GM21390 (cell line): Measurements from ENCODE around the gene PLEKHA6.

Experiments used
- ATAC-seq: cut with Tn5 transposase; IDR thresholded peaks from one replicate; pipeline ENCODE4 v1.9.1; 2021; ENCODE audit not compliant: unreplicated experiment

Gene PLEKHA6

DNA sequence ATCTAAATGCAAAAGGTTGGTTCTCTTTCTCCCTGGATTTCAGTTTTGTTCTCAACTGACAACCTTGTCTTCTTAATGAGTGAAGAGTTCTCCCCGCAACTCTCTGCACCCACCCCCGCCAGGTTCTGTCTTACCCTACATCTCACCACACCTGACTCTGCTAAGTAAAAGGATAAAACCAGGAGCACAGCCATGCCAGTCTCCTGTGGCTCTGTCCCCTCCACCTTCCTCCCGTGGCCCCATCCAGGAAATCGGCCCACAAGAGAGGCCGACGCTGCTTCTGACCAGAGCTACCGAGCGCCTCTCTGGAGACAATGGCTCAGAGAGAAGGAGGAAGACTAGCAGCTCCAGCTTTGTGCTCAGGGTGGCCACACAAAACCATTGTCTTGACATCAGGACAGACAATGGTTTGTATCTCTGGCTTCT lies 72.2 kb downstream of the PLEKHA6 start:
- no peak for ATAC-seq

DNA sequence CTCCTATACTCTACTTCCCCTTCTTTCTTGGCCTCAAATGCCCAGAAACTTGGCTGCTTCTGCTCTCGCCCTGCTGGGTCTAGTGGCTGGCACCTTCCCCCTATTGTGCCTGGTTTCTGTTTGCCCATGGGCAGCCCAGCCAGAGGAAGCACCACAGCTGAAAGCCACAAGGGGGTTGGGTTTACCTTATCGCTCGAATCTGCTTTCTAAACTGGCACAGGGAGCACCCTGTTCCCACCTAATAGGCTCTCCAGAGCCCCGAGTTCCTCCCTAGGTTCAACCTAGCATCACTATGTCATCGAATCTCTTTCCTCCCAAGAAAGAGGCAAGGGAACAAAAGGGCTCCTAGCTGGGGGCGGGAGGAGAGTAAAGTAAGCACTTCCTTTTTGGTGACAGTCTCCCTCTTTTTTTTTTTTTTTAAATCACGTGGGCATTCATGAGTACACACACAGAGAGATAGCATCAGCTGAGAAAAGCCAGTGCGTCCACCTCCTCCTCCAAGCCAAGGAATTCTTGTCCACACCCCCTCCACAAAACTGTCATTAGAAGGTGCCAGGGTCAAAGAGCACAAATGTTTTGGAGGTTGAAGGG lies 72.8 kb downstream of the PLEKHA6 start:
- ATAC-seq = no peak

GRCh38 chr1:204286315-204286714 lies 73.4 kb downstream of the PLEKHA6 start:
- no peak for ATAC-seq

DNA sequence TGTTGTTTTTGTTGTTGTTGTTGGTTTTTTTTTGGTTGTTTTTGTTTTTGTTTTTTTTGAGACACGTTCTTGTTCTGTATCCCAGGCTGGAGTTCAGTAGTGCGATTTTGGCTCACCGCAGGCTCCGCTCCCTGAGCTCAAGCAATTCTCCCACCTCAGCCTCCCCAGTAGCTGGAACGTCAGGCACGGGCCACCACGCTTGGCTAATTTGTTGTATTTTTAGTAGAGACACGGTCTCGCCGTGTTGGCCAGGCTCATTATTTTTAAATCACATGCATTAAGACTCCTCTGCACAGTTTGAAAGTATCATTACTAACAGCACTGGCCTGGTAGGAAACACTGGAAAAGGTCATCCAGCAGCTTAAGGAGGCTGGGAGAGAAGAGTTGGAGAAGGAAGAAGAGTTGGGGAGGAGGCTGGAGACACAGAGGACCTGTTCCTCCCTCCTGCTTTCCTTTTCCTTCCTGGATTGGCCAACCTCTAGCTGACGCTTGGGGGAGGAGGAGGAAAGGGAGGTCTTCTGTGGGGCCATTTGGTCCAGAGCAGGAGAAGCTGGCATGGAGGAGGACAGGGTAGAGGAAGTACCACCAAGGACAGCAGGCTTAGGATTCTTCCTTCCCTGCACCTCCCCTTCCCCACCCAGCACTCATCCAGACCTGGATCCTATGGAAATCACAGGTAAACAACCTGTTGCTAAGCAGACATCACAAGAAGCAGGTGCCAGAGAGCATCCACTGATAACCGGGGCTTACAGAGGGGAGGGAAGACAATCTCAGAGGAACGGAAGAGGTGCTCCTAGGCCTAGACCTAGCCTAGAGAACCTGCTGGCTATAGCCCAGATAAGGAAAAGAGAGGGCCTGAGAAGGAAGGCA lies 74.1 kb downstream of the PLEKHA6 start:
- no peak for ATAC-seq

DNA sequence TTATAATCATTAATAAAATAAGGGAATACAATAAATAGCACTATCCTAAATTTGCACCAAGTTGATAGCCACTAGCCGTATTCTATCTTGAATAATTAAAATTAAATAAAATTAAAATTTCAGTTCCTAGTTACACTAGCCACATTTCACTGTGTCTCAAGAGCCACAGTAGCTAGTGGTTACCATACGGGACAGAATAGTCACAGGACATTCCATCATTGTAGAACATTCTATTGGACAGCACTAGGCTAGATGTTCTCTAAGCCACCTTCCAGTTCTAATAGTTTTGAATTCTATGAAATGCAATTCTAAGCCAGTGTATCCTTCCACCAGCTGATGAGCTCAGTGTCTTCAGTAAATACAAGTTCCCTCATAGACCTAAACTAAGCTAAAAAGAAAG lies 74.8 kb downstream of the PLEKHA6 start:
- ATAC-seq = no peak

GRCh38 chr1:204283711-204284651 lies 75.7 kb downstream of the PLEKHA6 start:
- no peak for ATAC-seq

DNA sequence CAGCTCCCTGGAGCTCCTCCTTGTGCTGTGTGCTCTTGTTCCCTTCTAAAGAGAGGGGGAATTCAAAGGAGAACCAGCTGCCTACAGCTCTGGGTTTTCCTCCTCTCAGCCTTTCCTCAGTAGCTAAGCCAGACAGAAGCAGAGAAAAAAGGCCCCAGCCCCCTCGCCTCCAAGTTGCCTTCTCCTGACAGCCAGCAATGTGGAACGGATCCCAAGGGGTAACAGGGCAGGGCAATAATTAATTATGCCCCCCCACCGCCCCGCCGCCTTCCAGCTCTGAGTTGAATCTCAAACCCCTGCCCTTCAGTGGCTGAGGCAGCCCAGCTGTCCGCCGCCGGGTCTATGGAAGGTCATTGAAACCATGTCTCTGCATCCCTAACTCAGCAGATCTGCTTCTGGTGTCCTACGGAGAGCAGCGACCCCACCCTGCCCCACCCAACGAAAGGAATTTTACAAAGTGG lies 76.9 kb downstream of the PLEKHA6 start:
- no peak for ATAC-seq

DNA sequence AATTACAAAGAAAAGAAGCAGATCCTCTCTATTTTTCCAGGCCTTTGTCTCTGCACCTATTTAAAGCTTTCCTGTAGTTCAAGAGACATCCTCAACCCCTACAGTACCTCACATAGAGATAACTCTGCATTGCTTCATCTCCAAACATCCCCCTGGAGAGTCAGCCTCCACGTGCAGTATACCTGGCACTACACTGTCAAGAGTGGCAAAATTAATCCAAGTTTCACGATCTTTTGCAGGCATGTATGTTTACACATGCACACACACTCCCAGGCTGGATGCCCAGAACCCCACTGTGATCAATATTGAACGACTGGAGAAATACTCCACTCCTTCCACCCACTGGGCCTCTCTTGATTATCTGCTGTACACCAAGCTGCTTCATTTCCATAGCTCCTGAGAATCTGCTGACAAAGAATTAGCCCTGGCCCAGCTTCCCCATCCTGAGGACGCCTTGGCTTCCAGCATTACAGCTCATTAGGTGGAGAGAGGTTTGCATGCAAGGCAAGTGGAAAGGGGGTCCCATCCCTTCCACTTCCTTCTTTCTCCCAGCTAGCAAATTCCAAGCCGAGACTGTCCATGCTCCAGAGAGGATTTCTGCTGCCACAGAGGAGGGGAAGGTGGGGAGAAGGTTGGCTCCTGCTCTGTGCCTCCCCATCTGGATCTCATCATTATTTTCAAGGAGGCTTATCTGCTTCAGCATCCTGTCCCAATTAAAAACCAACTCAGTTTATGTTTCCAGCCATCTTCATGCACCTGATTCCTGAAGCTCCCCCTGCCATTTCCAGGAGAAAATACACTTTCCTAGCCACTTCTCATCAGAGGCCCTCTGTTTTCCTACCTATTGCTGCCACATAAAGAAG lies 79.4 kb downstream of the PLEKHA6 start:
- no peak for ATAC-seq

GRCh38 chr1:204278958-204279357 lies 80.8 kb downstream of the PLEKHA6 start:
- no peak for ATAC-seq

DNA sequence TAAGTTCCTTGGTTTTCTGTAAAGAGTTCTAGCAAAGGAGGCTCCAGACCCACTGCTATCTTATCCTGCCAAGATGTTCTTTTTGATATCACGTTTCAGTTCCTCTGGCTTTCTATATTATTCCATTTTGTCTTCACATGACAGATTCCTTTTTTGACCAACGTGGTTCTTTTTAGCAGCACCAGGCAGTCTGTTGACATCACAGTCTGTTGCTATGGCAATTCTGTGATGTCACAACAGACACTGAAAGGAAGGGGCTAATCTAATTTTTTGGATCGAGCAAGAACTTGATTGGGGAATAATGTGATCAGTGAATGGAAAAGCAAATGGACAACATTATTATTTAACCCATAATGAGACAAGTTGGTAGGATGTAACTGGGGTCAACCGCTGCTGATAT lies 81.5 kb downstream of the PLEKHA6 start:
- no peak for ATAC-seq

DNA sequence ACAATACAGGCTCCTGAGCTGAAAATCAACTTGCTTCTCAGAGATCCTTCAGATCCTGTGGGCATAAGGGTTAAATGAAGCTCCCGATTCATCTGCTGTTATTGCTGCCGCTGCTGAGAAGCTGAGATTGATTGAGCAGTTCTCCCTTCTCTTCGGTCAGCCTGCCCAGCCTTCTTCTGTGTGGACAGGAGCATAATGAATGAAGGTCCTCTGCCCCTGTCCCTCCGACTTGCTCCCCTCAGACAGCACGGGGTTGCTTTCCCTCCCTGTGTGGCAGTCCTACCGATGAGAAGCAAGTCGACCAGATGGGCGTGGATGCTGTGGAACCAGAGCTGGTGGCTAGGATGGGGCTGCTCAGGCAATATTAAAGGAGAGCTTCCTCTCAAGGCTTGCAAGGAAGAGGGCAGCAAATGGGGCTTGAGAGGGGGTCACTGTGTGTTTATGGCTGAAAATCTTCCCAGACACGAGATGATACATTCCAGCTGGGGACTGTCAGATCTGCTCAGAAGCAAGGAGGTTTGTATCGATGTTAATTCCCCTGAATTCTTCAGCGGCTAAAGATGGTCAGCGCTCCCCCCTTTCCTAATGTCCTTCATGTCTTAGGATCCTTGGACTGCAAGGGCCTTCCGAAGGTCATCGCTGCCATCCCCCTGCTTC lies 82.0 kb downstream of the PLEKHA6 start:
- ATAC-seq = no peak

GRCh38 chr1:204275695-204276370 lies 83.9 kb downstream of the PLEKHA6 start:
- no peak for ATAC-seq

- no peak for ATAC-seq
Observed at GRCh38 chr1:204274446-204274845, 85.3 kb downstream of the PLEKHA6 start.

GRCh38 chr1:204272505-204272904 lies 87.2 kb downstream of the PLEKHA6 start:
- no peak for ATAC-seq

DNA sequence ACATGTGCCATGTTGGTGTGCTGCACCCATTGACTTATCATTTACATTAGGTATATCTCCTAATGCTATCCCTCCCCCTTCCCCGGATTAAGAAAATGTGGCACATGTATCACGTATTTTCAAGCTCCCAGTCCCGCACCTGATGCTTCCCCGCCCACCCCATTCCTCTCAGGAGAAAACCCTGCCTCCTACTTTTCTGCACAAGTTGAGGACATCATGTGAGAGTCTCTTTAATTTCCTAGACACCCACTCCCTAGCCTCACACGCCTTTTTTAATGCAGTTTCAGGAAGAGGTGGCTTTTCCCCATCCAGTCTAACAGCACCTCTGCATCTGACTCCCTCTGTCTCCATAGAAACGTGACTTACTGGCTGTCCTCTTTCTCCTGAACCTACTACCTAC lies 87.8 kb downstream of the PLEKHA6 start:
- ATAC-seq = no peak

- no peak for ATAC-seq
Observed at GRCh38 chr1:204268101-204268500, 91.6 kb downstream of the PLEKHA6 start.

DNA sequence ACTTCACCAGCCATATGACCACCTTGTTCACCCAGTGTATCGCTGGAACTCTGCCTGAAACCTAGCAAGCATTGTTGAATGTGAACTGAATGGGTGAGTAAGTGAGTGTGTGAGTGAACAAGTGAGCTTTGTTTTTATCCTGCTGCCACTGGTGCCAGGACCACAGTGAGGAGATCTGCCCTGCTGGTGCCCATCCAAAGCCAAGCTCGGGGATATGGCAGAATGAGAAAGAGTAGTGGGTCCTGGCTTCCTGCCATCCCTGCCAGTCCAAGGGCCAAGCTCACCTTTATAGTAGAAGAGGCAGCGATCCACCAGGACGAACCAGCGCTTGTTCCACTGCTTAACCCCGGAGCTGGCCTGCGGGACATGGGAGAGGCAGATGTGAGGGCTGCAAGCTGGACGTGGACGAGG lies 92.5 kb downstream of the PLEKHA6 start:
- no peak for ATAC-seq

DNA sequence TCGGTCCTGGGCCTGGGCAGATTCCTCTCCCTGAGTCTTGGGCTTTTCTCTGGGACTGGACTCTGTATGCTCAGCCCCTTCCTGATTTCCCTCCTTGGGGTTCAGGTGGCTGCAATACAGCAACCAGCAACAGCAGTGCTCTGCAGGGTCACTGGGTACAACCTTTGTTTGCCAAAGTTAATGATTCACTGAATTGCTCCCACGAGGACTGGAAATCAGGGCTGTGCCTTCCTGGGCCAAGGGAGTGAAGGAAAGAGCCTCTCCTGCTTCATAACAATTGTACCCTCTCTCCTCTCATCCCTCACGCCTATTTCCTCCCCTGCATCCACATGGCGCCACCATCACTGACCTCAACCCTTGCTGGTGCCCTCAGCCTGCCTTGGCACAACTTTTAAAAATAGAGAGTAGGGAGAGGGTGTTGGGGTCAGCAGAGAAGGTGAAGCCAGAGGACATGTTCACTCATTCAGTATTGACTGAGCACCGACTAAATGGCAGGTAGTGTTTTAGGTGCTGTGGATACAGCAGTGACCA lies 93.2 kb downstream of the PLEKHA6 start:
- no peak for ATAC-seq

GRCh38 chr1:204265665-204266064 lies 94.1 kb downstream of the PLEKHA6 start:
- ATAC-seq = no peak
